ENCODE measurements around the gene CHFR.

The CHFR gene

DNA sequence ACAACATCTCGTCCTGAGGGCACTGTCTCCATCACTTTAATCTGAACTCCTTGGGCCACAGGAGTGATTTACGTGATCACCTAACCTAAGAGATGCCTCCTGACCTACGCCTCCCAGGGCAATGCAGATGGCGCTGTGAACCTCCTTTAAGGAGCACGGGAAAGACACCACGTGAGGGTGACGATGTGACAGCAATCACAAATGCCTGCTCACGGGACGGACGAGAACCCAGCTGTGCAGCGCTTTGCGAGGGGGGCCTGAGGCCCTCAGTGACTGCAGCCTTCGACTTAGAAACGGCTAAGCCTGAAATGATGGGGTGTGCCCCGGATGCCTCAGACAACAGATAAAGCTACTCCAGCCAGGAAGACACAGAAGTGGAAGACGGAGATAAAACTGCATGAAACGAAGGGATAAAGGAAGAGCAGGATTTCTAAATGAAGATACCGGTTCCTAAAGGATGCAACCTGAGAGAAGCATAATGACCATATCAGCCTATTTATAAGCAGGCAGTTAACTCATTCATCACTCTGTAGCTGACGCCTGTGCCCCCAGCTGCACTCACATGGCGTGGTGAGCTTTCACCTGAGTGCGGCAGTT, 44.9 kb downstream of the CHFR start:
- H3K4me1 ChIP-seq (ENCODE audit: insufficient read depth, low read length, poor library complexity, severe bottlenecking): no peaks in the 10 kb centered on the region
- peaks cover 5% of the 10 kb centered on the region; the same call in 1 of the 2 replicates for H3K9me3 ChIP-seq (ENCODE audit: insufficient read depth, low read depth, low read length)
- no peak overlapping the region for H2AFZ ChIP-seq (ENCODE audit: low read length)
- no peaks in the 10 kb centered on the region for H4K20me1 ChIP-seq (ENCODE audit: insufficient read depth, low read length, poor library complexity, severe bottlenecking)
- H3K9me2 ChIP-seq (replicated peaks; ENCODE audit: low read depth, low read length): no peaks in the 10 kb centered on the region
- TF ChIP-seq CTCF (conservative IDR thresholded peaks at IDR 0.05; ENCODE audit: low read length) (no peak), EZH2phosphoT487 (IDR thresholded peaks at IDR 0.05; ENCODE audit: borderline replicate concordance) (no peak)
- H3K9ac ChIP-seq (ENCODE audit: low read depth, low read length, poor library complexity, severe bottlenecking): no peak overlapping the region
- H3F3A ChIP-seq (ENCODE audit: low read depth): no peaks in the 10 kb centered on the region
- H3K4me3 ChIP-seq (ENCODE audit: low read length, poor library complexity, severe bottlenecking): no peak overlapping the region
- no peaks in the 10 kb centered on the region for H3K27me3 ChIP-seq (ENCODE audit: insufficient read depth, low read length, poor library complexity, severe bottlenecking)
- no peaks in the 10 kb centered on the region for H3K79me2 ChIP-seq (ENCODE audit: insufficient read depth, low read length)
- H3K36me3 ChIP-seq (ENCODE audit: insufficient read depth, low read length): no peaks in the 10 kb centered on the region
- H3K4me2 ChIP-seq (ENCODE audit: low read depth, low read length, poor library complexity, severe bottlenecking): no peak overlapping the region

DNA sequence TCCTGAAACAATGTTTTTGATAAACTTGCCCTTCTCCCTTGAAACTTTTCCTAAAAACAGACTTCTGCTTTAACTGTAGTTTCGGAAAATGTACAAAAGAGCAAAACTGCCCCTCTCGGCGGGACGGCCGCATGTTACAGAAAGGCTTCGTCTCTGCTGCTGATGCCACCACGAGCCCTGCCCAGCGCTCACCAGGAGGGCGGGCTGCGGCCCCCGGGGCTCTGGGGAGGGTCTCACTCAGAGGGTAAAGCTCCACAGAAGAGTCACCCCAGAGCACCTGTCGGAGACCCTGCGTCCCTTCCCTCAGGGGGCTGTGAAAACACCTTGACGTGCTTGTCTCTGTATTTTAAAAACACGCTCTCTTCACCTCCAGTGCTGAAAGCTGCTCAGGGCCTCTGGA, 46.3 kb downstream of the CHFR start:
- H3K36me3 ChIP-seq (ENCODE audit: insufficient read depth, low read length): no peaks in the 10 kb centered on the region
- no peak overlapping the region for H3K9ac ChIP-seq (ENCODE audit: low read depth, low read length, poor library complexity, severe bottlenecking)
- no peak overlapping the region for H3K4me3 ChIP-seq (ENCODE audit: low read length, poor library complexity, severe bottlenecking)
- no peaks in the 10 kb centered on the region for H3K27me3 ChIP-seq (ENCODE audit: insufficient read depth, low read length, poor library complexity, severe bottlenecking)
- no peaks in the 10 kb centered on the region for H3F3A ChIP-seq (ENCODE audit: low read depth)
- H3K9me3 ChIP-seq (ENCODE audit: insufficient read depth, low read depth, low read length): no peaks in the 10 kb centered on the region; the same call in 1 of the 2 replicates
- H3K4me1 ChIP-seq (ENCODE audit: insufficient read depth, low read length, poor library complexity, severe bottlenecking): peaks cover 6% of the 10 kb centered on the region
- no peaks in the 10 kb centered on the region for H4K20me1 ChIP-seq (ENCODE audit: insufficient read depth, low read length, poor library complexity, severe bottlenecking)
- no peaks in the 10 kb centered on the region for H3K79me2 ChIP-seq (ENCODE audit: insufficient read depth, low read length)
- TF ChIP-seq CTCF (conservative IDR thresholded peaks at IDR 0.05; ENCODE audit: low read length) (no peak), EZH2phosphoT487 (IDR thresholded peaks at IDR 0.05; ENCODE audit: borderline replicate concordance) (no peak)
- no peak overlapping the region for H2AFZ ChIP-seq (ENCODE audit: low read length)
- no peaks in the 10 kb centered on the region for H3K9me2 ChIP-seq (replicated peaks; ENCODE audit: low read depth, low read length)
- no peak overlapping the region for H3K4me2 ChIP-seq (ENCODE audit: low read depth, low read length, poor library complexity, severe bottlenecking)

DNA sequence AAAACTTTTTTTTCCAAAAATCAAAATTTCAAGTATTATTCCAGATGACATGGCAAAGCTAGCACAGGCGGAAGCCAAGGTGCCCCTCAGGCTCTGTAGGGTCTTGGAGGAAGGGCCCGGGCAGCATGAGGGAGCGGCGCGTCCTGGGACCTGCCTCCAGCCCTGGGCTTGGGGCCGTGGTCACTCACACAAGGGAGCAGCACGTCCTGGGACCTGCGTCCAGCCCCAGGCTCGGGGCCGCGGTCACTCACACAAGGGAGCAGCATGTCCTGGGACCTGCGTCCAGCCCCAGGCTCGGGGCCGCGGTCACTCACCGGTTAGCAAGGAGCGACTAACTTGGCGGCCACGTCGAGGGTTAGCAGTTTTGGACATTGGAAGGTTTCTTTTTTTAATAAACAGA, 46.9 kb downstream of the CHFR start:
- Histone ChIP-seq H3K4me2 (ENCODE audit: low read depth, low read length, poor library complexity, severe bottlenecking) (no peak overlapping the region), H3K79me2 (ENCODE audit: insufficient read depth, low read length) (no peaks in the 10 kb centered on the region), H3K4me1 (ENCODE audit: insufficient read depth, low read length, poor library complexity, severe bottlenecking) (peaks cover 6% of the 10 kb centered on the region), H3K36me3 (ENCODE audit: insufficient read depth, low read length) (no peaks in the 10 kb centered on the region), H4K20me1 (ENCODE audit: insufficient read depth, low read length, poor library complexity, severe bottlenecking) (no peaks in the 10 kb centered on the region), H3K4me3 (ENCODE audit: low read length, poor library complexity, severe bottlenecking) (no peak overlapping the region), H3K9me3 (ENCODE audit: insufficient read depth, low read depth, low read length) (no peaks in the 10 kb centered on the region; the same call in 1 of the 2 replicates), H3F3A (ENCODE audit: low read depth) (no peaks in the 10 kb centered on the region), H3K9me2 (replicated peaks; ENCODE audit: low read depth, low read length) (no peaks in the 10 kb centered on the region), H3K9ac (ENCODE audit: low read depth, low read length, poor library complexity, severe bottlenecking) (no peak overlapping the region), H3K27me3 (ENCODE audit: insufficient read depth, low read length, poor library complexity, severe bottlenecking) (no peaks in the 10 kb centered on the region), H2AFZ (ENCODE audit: low read length) (no peak overlapping the region)
- no peak for TF ChIP-seq EZH2phosphoT487 (IDR thresholded peaks at IDR 0.05; ENCODE audit: borderline replicate concordance)
- no peak for TF ChIP-seq CTCF (conservative IDR thresholded peaks at IDR 0.05; ENCODE audit: low read length)

Measured in Loucy (cell line).